Activated CD4-positive, alpha-beta T cell treated with anti-CD3 and anti-CD28 coated beads, Interleukin-2, amount 50 U/mL, for 1 hour (primary cell): ENCODE results near the gene CPNE7.
"Not testable (repeated sequence)": the region's sequence is repeated elsewhere in the genome, so short reads cannot be mapped to it uniquely, and the experiment has no call there.

Source experiments
- DNase-seq: peaks from one replicate; pipeline ENCODE4 v3.0.0-alpha.2; 2020

CPNE7 gene

DNA sequence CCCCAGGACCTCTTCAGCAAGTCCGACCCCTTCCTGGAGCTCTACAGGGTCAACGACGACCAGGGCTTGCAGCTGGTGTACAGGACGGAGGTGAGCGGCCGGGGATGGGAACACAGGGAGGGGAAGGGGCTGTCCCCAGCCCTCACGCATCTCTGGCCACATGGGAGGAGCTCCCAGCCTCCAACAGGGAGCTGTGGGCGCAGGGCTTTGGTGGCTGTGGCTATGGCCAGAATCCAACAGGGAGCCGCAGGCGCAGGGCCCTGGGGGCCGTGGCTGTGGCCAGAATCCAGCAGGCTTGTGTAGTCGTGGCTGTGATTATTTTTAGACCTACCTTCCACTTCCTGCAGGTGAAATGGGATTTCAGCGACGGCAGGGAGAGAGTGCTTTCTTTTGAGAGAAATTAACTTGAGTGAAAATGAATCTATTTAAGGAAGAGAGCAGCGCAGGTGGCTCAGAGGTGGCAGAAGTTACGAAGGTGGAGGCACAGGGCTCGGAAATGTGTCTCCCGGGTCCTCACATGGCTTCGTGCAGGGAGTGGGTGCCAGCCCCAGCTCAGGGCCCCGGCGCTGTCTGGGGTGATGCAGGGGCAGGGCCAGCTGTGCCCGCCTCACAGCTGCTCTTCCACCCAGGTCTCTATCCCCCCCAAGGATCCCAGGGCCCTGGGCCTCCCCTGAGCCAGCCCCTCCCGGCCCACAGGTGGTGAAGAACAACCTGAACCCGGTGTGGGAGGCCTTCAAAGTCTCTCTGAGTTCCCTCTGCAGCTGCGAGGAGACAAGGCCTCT lies 9.4 kb downstream of the CPNE7 start:
- DNase-seq: no peak

DNA sequence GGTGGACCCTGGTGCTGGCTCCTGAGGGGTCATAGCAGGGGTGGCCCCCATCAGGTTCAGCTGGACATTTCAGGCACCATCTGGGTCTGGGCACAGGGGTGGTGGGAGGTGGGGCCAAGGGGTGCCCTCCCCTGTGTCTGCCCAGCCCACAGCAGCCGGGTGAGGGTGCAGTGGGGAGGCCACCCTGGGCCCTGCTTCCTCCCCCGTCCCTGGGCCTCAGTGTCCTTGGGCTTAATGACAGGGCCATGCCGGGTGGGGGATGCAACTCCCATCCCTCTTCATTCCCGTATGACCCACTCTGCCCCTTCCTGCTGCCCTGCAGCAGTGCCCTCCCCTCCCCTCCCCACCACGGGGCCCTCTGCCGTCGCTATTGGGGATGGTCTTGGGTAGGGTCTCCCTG lies 10.7 kb downstream of the CPNE7 start:
- no peak for DNase-seq

DNA sequence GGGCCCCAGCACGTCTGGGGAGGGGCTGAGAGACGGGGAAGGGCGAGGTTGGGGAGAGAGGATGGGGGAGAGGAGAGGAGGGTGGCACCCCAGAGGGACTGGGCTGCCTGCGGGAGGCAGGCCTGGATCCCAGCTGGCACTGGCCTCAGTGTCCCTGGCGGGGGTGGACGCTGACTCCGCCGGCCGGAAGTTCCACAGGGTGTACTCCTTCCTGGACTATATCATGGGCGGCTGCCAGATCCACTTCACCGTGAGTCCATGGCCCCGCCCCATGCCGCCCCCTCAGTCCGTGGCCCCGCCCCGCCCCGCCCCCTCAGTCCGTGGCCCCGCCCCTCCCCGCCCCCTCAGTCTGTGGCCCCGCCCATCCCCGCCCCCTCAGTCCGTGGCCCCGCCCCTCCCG lies 11.3 kb downstream of the CPNE7 start:
- no peak for DNase-seq

DNA sequence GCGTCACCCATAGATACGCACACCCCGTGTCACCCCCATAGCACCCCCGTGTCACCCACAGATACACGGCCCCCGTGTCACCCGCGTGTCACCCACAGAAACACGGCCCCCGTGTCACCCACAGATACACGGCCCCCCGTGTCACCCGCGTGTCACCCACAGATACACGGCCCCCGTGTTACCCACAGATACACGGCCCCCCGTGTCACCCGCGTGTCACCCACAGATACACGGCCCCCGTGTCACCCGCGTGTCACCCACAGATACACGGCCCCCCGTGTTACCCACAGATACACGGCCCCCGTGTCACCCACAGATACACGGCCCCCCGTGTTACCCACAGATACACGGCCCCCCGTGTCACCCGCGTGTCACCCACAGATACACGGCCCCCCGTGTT lies 12.1 kb downstream of the CPNE7 start:
- DNase-seq: not testable (repeated sequence)

DNA sequence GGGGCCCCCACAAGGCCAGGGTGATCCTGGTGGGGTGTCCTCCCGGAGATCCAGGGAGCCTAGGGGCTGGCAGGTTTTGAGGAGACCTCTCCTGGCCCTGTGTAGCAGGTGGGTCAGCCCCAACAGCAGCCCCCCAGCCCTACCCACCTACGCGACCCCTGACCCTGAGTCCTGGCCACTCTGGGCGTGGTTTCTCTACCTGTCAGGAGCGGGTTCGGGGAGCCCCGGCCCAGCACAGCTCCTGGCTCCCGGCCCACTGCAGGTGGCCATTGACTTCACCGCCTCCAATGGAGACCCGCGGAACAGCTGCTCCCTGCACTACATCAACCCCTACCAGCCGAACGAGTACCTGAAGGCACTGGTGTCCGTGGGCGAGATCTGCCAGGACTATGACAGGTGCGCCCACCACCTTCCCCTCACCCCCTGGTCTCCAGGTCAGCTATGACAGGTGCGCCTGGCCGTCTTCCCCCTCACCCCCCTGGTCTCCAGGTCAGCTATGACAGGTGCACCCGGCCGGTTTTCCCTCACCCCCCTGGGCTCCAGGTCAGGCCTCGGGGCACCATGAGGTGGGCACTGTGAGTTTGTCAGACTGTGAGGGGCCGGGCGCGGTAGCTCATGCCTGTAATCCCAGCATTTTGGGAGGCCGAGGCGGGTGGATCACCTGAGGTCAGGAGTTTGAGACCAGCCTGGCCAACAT lies 13.0 kb downstream of the CPNE7 start:
- no peak for DNase-seq

DNA sequence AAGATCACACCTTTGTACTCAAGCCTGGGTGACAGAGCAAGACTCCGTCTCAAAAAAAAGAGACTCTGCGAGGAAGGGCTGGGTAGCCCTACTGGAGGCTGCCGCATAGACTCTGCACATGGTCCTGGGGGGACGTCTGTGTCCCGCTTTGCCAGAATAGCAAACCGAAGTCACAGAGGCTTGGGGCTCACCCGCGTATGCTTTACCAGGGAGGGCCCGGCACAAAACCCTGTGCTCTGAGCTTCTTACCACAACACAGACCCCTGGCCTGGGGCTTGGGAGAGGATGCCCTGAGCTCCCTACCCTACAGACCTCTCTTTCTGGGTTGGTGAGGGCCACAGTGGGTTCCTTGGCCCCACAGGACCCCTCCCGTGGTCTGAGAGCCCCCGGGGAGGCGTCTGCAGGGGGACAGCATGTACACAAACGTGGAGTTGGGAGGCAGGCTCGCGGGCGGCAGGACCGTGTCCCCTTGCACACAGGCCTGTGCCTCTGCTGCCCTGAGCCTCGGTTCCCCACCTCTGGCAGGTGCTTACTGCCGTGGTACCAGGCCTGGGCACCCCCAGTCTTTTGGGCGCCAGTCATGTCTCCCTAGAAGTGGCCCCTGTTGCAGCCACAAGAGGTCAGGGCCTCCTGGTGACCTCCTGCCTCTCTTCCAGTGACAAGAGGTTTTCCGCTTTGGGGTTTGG lies 13.8 kb downstream of the CPNE7 start:
- DNase-seq: no peak

DNA sequence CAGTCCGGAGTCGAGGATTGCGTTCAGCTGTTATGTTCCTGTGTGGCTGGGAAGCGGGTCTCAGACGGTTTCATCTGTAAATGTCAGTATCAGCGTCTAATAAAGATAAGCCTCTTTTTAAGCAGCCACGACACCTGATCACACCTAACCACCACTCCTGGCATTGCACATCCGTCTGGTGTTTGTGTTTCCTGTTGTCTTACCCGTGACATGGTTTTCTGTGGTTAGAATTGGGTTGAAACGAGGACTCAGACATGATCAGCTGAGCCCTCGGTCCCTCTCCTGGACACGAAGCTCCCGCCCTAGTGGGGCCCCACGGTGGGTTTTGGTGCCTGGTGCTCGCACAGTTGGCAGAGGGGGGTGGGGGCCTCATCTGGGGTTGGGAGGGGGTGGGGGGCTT lies 18.3 kb downstream of the CPNE7 start:
- peak; percentile 45 for DNase-seq

DNA sequence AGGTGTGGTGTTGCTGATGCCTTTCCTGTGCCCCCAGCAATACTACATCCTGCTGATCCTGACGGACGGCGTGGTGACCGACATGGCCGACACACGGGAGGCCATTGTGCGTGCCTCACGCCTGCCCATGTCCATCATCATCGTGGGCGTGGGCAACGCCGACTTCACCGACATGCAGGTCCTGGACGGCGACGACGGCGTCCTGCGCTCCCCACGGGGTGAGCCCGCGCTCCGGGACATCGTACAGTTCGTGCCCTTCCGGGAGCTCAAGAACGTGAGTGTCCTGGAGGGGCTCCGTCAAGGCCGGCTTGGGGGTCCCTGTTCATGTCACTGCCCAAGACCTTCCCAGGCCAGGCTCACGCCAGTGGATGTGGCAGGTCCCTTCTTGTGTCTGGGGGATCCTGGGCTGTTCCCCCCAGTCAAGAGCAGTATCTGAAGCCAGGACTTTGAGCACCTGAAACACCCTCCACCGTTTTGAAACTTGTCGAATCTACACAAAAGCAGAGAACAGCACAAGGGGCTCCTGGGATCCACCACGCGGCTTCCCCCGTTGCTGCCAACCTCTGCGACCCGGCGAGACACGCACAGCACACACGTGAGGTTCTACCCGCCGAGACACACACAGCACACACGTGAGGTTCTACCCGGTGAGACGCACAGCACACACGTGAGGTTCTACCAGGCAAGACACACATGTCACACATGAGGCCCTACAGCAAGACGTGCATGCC lies 19.9 kb downstream of the CPNE7 start:
- no peak for DNase-seq

DNA sequence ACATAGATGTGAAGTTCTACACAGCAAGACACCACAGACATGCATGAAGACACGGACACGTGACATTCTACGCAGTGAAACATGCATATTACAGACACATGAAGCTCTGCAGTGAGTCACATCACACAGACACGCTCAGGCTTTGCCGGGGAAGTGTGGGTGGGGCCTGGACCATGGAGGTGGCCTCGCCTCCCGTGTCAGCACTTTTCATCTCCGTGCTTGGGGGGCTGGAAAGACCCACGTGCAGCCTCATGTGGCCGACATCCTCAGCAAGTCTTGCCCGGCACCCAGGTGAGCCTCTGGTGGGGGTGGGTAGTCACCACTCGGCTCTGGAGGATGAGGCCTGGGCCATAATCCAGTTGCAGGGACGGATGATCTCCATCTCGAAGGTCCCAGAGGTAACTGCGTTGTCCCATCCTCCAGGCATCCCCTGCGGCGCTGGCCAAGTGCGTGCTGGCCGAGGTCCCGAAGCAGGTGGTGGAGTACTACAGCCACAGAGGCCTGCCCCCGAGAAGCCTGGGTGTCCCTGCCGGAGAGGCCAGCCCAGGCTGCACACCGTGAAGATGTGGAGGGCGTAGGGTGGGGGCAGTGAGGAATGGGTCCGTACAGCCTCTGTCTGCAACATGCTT lies 20.6 kb downstream of the CPNE7 start:
- DNase-seq: no peak

DNA sequence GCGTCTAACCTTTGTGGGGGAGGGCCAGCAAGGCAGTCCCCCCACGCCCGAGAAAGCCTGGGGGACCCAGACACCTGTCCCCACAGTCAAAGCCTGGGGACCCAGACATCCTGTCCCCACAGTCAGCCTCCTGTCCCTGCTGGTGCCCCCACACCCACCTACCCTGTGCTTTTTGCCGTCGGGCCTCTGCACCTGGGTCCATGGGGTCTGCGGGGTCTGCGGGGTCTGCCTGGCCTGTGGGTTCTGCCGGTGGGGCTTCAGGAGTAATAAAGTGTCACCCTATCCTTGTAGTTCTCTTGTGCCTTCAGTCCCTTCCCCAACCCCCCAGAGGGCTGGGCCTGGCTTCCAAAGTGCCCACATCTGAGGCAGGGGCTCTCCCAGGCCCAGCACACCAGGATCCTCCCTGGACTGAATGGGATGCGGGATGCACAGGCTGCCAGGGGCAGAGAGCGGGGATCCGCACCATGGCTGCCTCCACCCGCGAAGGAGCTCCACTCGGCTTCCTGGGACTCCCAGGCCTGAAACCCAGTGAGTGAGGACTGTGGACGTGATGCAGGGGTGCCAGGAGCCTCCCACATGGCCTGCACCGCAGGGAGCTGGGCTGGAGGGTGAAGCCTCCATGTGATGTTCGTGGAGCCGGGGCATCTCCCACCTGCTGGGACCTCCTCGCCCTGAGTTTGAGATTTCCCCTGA lies 21.5 kb downstream of the CPNE7 start:
- no peak for DNase-seq

DNA sequence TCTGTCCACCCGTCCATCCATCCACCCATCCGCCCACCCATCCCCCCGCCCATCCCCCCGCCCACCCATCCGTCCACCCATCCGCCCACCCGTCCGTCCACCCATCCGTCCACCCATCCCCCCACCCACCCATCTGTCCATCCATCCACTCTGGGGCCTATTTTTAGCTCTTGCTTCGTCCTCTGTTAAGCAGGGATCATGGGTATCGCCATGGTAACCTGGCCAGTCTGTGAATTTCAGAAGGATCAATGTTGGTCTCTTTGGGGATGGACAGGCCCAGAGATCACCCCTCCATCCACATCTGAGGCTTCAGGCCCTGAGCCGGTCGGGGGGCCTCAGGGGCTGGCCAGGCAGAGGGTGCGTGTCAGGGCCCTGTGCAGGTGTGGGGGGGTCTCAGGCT lies 22.6 kb downstream of the CPNE7 start:
- DNase-seq: no peak

DNA sequence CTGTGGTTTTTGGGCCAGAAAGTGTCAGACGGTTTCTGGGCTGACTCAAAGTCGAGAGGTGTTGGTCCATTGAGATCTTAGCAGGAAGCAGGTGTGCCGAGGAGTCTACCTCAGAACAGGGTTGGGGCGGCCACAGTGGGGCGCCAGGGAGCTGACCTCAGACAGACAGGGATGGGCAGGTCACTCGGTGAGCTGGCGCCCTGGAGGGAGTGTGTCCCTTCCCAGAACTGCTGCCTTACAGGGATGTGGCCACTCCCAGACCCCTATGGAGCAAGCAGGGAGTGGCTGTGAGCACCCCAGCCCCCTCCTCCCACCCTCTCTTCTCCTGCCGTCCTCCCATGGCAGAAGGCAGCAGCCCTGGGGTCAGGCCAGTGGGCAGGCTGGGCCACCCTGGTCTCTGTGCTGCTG lies 23.9 kb downstream of the CPNE7 start:
- peak; percentile 41 for DNase-seq

DNA sequence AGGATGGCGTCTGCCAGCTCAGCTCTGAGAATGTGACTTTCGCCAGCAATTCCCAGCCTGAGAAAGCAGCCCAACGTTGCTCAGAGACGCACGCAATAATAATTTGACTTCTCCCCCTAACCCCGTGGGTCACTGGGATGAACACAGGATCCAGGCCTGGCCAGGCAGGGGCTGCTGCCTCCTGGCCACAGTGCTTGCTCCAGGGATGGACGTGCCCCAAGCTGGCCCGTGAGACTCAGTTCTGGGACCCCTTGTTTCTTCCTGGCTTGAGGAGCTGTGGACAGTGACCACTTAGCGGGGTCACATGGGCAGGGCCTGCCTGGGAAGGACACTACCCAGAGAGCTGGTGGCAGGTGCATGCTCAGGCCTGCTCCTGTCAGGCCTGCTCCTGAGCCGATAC lies 24.3 kb downstream of the CPNE7 start:
- no peak for DNase-seq

DNA sequence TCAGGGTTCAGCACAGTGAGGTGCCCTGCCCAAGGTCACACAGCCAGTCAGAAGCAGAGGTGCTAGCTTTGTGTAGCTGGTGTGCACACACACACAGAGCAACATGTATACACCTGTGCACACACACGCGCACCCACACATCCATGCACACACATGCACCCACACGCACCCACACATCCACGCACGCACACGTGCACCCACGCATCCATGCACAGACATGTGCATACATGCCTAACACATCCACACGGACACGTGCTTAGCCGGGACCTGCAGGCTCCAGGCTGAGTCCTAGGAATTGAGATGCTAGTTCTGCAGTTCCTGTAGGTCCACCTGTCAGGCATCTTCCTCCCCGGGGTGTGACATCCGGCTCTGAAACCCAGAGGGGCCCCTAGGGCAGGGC lies 24.9 kb downstream of the CPNE7 start:
- no peak for DNase-seq

DNA sequence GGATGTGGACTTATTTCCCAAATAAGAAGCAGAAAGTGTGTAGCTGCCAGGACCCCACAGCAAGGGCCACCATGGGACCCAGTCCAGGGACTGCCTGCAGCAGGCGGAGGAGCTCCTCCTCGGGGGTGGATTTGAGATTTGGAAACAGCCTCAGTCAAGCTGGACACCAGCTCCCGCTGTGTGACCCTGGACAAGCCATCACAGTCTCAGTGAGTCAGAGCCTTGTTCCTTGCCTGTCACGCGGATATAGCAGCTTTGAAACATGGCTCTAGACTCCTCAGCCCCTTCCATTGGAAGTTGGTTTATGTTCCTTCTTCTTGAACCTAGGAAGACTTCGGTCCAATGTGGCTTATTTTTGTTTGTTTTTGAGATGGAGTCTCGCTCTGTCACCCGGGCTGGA lies 25.4 kb downstream of the CPNE7 start:
- no peak for DNase-seq

DNA sequence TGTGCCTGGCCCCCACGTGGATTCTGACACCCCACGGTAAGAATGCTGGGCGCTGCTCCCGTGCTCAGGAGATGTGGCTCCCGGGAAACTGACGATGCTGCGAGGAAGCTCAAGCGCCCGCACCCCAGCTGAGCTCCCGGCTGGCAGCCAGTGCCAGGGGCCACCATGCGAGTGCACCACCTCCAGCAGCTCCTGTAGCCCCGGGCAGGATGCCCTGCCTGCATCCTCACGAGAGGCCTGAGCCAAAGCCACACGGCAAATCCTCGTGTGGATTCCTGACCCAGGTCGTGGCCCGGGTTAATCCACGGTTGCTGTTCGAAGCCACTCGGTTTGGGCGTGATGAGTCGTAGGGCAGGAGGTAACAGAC lies 26.3 kb downstream of the CPNE7 start:
- no peak for DNase-seq

DNA sequence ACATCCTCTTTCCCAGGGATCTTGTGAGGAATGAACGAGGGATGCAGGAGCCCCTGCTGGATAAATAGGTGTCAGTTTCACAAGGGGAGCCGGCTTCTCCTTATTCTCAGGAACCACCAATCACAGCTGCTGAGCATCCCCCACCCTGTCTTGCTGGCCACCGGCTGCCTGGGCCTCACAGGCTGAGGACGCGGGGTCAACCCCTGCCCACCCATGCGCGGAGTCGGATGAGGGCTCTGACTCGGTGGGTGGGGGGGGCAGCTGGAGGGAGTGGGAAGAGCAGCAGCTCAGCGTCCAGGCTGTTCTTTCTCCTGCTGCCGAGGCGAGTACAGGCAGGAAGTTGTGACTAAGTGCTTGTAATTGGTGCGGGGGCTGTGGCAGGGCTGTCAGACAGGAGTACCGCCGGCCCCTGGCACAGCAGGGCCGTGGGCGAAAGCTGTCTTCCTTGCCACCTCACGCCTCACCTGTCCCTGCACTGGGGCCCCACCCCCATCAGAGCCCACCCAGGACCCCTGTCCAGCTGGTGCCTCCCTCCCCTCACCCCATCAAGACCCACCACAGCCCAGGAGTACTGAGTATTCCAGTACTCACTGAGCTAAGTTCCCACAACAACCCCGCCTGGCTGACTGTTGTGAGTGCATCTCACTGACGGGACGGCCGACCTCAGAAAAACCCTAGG lies 26.9 kb downstream of the CPNE7 start:
- DNase-seq: peak; percentile 46

DNA sequence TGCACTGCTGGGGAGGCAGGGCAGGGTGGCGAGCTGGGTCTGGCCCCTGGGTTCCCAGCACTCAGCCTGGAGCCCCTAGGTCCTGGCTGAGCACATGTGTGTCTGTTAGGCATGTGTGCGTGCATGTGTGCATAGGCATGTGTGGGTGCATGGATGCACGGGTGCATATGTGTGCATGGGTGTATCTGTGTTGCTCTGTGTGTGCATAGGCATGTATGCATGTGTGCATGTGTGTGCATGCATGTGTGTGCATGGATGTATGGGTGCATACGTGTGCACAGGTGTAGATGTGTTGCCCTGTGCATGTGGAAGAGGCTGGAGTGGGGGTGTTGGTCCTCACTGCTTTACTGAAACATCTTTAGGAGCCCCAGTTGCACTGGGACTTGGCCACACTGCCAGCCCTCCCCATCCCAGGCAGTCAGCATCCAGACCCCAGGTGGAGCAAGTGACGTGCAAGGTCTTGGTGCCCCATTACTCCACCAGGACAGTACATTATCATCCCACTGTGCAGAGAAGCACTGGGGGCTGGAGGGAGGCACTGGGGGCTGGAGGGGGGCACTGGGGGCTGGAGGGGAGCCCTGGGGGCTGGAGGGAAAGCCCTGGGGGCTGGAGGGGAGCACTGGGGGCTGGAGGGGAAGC lies 27.5 kb downstream of the CPNE7 start:
- DNase-seq: no peak

DNA sequence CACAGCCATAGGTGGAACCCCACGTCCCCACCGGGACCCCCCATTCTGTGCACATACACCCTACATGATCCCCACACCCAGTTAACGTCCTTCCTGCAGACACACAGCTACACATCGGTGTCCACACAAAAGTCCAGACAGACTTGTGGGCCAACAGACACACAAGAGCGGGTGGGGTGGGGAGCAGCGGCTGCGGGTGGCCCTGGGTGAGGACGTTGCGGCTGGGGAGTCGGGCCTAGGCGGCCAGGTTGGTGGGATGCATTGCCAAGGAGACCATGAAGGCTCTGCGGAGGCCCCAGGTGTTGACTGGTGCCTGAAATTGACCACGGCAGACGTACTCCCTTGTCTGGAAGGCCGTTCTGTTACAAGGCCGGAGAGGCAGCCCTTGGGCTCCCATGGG lies 29.2 kb downstream of the CPNE7 start:
- no peak for DNase-seq

DNA sequence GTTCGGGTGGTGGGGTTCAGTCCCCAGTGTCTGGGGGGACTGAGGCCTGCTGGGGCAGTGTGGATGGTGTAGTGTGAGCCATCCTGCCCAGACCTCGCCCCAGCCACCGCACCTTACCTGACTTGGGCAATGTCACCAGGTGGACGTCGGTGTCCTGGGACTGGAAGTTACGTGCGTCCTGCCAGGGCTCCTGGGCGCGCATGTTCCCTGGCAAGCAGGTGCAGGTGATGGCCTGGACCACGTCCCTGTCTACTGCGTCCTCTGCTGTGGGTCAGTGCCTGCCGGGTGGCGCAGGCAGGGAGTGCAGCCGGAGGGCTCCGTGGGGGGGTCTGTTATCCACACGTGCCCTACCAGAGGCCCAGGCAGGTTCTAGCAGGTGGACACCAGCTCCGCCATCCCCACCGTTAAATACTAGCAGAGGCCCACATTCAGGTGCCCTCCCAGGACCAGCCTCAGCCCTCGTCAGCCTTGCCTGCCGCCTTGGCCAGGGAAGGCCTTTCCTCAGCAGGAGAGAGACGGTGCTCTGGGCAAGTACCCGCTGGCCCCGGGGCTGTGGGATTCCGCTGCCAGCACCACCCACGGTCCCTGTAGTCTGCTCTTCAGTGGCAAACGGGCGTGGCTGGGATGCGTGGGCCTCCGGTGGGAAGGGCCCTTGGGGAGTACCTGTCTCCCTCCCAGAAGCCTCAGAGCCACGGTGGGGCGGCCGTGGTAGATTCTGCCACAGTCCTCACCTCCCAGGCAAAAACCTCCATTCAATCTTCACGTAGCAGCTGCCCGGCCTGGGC lies 29.8 kb downstream of the CPNE7 start:
- no peak for DNase-seq
